ENCODE measurements around the gene FAM120A.

The FAM120A gene

GRCh38 chr9:93475108-93475507 is 23.6 kb downstream of the FAM120A start:
- no peak for TF ChIP-seq ZFX (IDR thresholded peaks at IDR 0.05)
- TF ChIP-seq CTCF (conservative IDR thresholded peaks at IDR 0.05) = no peak

GRCh38 chr9:93475856-93476255 is 24.4 kb downstream of the FAM120A start:
- H3K27ac ChIP-seq = no peak overlapping the region
- TF ChIP-seq CTCF (conservative IDR thresholded peaks at IDR 0.05) (no peak), ZFX (IDR thresholded peaks at IDR 0.05) (no peak)

More at GRCh38 chr9:93475108-93475507, 23.6 kb downstream of the FAM120A start:
- no peak overlapping the region for H3K27ac ChIP-seq

- TF ChIP-seq CTCF (conservative IDR thresholded peaks at IDR 0.05) = no peak
- TF ChIP-seq ZFX (IDR thresholded peaks at IDR 0.05) = no peak
- no peak overlapping the region for H3K27ac ChIP-seq
Measured at GRCh38 chr9:93476924-93477323, 25.4 kb downstream of the FAM120A start.

- H3K27ac ChIP-seq = no peak overlapping the region
- no peak for TF ChIP-seq ZFX (IDR thresholded peaks at IDR 0.05)
- no peak for TF ChIP-seq CTCF (conservative IDR thresholded peaks at IDR 0.05)
Measured at GRCh38 chr9:93477397-93477796, 25.9 kb downstream of the FAM120A start.

- TF ChIP-seq ZFX (IDR thresholded peaks at IDR 0.05) = no peak
- no peak for TF ChIP-seq CTCF (conservative IDR thresholded peaks at IDR 0.05)
- no peak overlapping the region for H3K27ac ChIP-seq
Measured at GRCh38 chr9:93479726-93480125, 28.2 kb downstream of the FAM120A start.

GRCh38 chr9:93480262-93480661 is 28.8 kb downstream of the FAM120A start:
- no peak overlapping the region for H3K27ac ChIP-seq
- TF ChIP-seq CTCF (conservative IDR thresholded peaks at IDR 0.05) = no peak
- TF ChIP-seq ZFX (IDR thresholded peaks at IDR 0.05) = no peak

GRCh38 chr9:93480728-93481324 is 29.3 kb downstream of the FAM120A start:
- TF ChIP-seq CTCF (conservative IDR thresholded peaks at IDR 0.05) (no peak), ZFX (IDR thresholded peaks at IDR 0.05) (no peak)
- no peak overlapping the region for H3K27ac ChIP-seq

Measured in C4-2B (cell line).